NCI-H1048 (cell line): ENCODE measurements around the gene MYO3B.
A peak's percentile ranks its signal among the peaks of the same experiment; 100 is the strongest.

Experiments
- DNase-seq: peaks from one replicate; lab custom pipeline; 2025; lab: John Stamatoyannopoulos, UW

Gene MYO3B

GRCh38 chr2:170235860-170236679 is 58.1 kb downstream of the MYO3B start:
- DNase-seq = peak; percentile 28

DNA sequence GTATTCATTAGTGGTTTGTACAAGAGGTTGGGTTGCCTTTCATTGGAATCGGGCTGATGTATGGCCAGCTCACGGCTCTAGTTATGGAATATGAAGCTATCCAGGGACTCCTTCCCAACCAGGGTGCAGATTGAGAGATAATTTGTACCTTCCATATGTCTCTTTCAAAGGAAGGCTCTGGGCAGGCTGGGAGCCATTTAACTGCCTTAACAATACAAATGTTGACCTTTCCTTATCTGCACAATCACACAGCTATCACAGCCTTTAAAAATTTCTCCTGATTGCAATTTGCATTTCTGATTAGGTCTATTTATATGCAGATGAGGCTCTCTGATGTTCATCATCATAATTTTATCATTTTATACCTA is 58.7 kb downstream of the MYO3B start:
- no peak for DNase-seq

DNA sequence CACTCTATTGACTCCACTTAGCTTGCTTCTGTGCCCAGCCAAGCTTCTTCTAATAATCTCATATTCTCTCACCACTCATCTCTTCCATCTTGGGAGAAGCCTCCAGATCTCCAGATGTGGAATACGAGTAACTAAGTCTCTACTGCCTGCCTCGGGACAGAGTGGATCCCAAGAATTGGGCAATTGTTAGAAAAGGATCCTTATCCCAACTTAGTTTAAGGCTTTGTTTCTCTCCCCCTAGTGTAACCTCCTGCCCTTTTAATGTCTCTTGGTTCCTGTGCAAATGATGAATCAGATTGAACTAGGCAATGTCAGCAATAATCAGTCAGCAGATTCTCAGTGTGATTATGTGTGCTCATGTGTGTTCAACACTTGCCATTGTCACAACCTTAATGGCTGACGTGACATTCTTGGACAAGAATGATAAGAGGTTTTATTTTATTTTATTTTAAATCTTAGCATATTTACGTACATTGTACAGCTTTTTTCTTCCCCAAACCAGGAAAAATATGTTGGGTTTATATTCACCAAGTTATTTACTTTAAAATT is 59.7 kb downstream of the MYO3B start:
- DNase-seq = no peak

DNA sequence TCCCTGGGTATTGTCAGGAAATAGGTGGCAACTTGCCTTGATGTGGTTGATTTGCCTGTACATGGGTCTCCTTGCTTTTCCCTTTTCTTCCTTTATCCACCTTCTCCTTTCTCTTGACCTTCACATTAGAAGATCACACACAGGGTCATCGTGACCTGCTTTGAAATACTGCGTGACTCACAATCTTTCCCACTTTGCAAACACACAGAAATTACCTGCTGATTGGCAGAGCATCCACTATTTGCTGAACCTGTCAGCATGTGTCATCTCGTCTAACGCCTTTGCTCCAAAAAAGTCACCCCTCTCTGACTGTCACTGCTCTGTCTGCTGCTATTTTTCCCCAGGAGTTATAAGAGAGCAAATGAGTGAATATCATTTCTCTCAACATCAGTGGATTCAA is 60.8 kb downstream of the MYO3B start:
- DNase-seq = no peak

DNA sequence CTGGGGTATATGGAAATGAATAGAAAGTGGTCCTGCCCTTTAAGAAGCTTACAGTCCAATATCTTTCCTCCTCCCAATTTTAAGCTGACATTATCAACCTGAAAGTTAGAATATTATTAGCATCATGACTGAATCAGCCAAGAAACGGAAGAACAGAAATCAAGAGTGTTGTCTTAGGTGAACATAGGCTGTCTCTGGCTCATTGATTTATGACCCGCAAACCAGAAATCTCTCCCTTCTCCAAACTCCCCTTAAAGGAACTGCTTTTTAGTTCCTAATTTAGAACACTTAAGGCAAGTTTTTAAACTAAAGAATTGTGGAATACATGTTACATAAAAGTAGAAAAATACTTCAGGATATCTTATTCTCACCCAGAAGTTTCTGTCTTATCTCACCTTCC is 62.7 kb downstream of the MYO3B start:
- DNase-seq = no peak

DNA sequence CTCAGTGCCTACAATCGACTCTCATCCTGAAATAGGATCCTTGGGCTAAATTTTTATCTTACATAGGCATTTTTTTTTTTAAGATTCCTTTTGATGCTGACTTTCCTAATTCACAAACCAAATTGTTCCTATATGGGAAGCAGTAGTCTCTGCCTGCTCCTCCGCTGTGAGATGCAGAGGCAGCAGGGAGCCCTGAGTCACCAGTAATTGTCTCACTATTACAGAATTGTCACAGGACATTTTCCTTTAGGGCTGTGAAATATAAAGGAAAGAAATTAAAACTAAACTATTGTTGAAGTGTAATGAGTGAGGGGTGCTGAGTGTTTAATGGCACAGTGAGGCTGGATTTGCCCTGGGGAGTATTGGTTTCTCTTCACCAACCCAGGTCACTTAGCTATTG is 63.8 kb downstream of the MYO3B start:
- no peak for DNase-seq

DNA sequence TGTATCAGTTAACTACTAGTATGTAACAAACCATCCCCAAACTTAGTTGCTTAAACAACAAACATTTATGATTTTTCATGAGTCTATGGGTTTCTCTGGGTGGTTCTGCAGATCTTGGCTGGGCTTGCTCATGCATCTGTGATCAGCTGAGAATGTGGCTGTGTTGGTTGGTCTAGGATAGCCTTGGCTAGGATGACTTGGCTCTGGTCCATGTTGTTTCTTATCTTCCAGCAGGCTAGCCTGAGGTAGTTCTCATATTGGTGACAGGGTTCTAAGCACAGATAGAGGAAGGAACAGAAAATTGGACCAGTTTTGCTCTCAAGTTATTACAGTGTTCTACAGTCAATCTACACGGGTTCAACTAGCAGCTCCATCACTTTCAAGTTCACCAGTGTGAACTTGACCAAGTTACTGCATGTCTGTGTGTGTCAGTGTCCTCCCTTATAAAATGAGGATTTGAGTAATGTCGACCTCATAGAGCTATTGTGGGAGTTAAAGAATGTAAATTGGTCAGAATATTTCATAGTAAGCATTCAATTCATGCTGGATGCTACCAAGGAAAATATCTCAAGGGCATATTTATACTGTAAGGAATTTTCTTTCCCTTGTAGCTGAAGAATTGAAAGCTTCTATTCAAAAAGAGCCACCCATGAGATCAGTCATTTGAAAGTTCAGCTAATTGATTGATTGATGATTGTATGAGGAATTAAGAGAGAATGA is 65.3 kb downstream of the MYO3B start:
- DNase-seq = peak; percentile 7

GRCh38 chr2:170243898-170244297 is 66.0 kb downstream of the MYO3B start:
- no peak for DNase-seq

- no peak for DNase-seq
Observed at GRCh38 chr2:170244555-170244954, 66.6 kb downstream of the MYO3B start.

GRCh38 chr2:170245312-170245711 is 67.4 kb downstream of the MYO3B start:
- DNase-seq = no peak

GRCh38 chr2:170247333-170247732 is 69.4 kb downstream of the MYO3B start:
- no peak for DNase-seq

DNA sequence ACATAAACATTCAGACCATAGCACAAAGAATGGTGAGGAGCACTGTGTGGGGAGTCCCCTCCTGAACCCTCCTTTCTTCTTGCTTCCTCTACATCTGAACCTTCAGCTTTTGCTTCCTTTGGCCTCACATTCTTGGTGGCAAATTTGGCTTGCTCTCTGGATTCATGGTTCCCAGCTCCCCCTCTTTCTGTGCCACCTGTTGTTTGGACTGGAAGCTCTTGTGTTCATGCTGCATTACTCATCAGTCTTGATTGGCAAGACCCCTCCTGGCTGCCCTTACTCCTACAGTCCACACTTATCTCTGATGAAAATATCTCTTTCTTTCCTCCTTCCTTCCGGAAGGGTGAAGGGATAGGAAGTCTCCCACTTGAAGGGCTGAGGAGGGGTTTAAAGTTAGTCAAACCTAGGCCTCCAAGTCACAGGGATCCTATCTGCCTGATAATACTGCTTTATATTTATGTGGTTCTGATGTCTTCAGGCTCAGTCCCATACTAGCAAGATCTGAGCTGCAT is 70.0 kb downstream of the MYO3B start:
- DNase-seq = no peak

GRCh38 chr2:170248574-170249393 is 70.8 kb downstream of the MYO3B start:
- no peak for DNase-seq

GRCh38 chr2:170249761-170250160 is 71.8 kb downstream of the MYO3B start:
- DNase-seq = no peak

GRCh38 chr2:170250584-170250983 is 72.6 kb downstream of the MYO3B start:
- DNase-seq = no peak

GRCh38 chr2:170252414-170252813 is 74.5 kb downstream of the MYO3B start:
- no peak for DNase-seq

DNA sequence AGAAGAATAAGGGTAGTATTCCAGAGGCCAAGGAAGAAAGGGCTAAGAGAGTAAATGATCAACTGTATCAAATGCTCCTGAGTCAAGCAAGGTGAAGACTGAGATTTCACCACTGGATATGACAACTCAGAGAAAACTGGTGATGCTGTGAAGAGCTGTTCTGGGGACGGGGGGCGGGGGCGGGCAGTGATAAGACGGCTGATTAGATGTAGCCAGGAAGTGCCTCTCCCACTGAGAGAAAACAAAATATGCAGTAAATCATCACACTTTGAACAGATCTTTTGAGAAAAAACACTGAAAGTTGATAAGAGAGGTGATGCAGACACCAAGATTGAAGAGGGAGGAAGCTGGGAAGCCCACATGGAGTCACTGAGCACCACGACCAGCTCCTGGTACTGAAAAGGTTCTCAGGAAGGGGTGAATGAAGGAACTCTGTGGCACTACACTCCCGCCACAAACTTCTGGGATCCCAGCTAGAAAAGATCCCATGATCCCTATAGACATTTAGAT is 75.8 kb downstream of the MYO3B start:
- DNase-seq = no peak

DNA sequence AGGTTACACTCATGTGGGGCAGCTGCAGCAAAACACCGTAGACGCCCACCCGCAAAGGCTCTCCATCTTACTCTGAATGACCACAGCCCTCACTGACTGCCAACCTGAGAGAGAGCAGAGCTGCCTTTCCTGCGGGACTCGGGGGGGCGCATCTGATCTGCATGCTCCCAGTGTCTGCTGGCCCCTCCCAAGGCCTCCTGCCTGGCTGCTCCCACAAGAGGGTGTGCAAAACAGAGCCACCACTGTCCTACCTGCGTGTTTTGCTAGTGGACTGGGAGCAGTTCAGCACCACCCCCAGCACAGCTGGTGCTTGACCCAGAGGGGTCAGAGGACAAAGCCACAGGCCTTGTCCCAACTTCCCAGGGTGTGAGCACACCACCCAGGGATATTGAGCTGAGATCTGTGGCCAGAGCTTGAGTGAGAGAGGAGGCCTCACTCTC is 76.4 kb downstream of the MYO3B start:
- no peak for DNase-seq

GRCh38 chr2:170255137-170255536 is 77.2 kb downstream of the MYO3B start:
- no peak for DNase-seq

GRCh38 chr2:170255971-170256370 is 78.0 kb downstream of the MYO3B start:
- no peak for DNase-seq

DNA sequence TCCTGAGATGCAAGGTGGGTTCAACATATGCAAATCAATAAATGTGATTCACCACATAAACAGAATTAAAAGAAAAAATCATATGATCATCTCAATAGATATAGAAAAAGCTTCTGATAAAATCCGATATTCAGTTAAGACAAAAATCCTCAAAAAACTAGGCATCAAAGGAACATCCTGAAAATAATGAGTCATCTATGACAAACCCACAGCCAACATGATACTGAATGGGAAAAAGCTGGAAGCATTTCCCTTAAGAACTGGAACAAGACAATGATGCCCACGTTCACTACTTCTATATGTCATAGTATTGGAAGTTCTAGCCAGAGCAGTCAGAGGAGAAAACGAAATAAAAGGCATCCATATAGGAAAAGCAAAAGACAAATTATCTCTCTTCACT is 80.4 kb downstream of the MYO3B start:
- no peak for DNase-seq

DNA sequence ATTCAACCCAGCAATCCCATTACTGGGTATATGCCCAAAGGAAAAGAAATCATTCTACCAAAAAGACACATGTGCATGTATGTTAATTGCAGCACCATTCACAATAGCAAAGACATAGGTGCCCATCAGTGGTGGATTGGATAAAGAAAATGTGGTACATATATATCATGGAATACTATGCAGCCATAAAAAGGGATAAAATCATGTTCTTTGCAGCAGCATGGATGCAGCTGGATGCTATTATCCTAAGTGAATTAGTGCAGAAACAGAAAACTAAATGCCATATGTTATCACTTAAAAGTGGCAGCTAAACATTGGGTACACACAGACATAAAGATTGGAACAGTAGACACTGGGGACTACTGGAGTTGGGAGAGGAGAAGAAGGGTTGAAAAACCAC is 82.2 kb downstream of the MYO3B start:
- no peak for DNase-seq
